ENCODE measurements around the gene ANKRD40.

The ANKRD40 gene

GRCh38 chr17:50668025-50668837 is 39.5 kb downstream of the ANKRD40 start:
- DNase-seq, result no peak

DNA sequence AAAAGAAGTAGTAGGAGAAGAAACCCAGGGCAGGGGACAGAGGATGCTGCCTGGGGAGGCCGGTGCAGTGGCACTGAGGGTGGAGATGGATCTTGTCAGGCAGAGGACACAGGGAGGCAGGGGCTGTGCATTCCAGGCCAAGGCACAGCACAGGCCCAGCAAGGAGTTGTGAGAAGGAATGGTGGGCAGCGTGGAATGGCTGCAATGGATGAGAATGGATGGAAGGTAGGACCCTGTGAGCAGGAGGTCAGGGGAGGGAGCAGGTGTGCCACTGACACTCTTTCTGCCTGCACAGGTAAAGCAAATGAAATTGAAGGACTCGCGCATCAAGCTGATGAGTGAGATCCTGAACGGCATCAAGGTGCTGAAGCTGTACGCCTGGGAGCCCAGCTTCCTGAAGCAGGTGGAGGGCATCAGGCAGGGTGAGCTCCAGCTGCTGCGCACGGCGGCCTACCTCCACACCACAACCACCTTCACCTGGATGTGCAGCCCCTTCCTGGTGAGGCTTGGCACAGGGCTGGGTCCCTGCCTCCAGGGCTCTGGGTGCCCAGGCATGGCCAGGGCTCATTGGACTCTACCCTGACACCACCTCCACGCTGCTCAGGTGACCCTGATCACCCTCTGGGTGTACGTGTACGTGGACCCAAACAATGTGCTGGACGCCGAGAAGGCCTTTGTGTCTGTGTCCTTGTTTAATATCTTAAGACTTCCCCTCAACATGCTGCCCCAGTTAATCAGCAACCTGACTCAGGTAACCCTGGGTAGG is 40.3 kb downstream of the ANKRD40 start:
- no peak for DNase-seq

DNA sequence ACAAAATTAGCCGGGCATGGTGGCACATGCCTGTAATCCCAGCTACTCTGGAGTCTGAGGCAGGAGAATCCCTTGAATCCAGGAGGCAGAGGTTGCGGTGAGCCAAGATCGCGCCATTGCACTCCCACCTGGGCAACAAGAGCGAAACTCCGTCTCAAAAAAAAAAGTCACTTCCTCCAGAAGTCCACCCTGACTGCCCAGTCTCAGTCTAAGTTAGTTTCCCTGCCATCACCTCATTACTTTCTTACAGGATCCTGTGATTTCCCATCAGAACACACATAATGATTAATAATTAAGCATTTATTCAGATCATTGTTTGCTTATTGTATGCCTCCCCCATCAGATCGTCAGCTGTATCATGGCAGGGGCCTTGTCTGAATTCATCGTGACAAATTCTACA is 41.4 kb downstream of the ANKRD40 start:
- DNase-seq, result no peak

GRCh38 chr17:50665838-50666237 is 41.9 kb downstream of the ANKRD40 start:
- DNase-seq, result no peak

- DNase-seq, result no peak
Measured at GRCh38 chr17:50664788-50665458, 42.8 kb downstream of the ANKRD40 start.

DNA sequence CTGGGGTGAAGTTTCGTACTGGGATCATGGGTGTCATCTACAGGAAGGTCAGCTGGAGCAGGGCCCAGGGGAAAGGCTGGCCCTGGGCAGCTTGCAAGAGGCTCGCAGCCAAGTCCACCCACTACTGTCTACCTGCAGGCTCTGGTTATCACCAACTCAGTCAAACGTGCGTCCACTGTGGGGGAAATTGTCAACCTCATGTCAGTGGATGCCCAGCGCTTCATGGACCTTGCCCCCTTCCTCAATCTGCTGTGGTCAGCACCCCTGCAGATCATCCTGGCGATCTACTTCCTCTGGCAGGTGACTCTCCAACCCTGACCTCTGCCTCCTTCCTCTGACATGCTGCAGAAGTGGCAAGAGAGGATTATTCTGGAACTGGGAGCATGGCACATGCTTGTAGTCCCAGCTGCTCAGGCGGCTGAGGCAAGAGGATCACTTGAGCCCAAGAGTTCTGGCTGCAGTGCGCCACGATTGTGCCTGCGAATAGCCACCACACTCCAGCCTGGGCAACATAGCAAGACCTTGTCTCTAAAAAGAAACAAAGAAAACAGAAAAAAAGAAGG is 43.8 kb downstream of the ANKRD40 start:
- no peak for DNase-seq

GRCh38 chr17:50662632-50663225 is 45.0 kb downstream of the ANKRD40 start:
- no peak for DNase-seq

DNA sequence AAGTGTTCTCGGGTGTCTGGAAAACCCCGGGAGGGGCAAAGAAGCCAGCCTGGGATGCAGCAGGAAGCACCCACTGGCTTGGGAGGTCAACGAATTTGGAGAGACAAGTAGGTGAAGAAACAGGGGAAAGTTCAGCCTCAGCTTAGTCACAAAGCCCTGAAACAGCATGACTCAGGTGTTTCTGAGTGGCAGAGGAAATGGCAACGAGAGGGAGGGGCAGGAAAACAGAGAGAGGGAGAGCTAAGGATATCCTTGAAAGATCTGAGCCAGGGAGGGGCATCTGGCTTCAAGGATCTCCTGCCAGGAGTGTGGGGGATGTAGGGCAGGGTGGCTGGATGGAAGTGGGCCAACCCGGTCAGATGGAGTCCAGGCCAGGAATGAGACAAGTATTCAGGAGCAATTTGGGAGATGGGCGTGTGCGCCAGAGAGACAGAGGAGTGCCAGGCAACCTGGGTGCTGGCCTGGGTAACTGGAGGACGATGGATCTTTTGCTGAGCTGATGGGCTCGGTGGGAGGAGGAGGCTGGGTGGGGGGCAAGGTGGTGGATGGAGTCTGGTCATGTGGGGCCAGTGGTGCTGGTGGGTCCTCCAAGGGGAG is 45.8 kb downstream of the ANKRD40 start:
- no peak for DNase-seq

DNA sequence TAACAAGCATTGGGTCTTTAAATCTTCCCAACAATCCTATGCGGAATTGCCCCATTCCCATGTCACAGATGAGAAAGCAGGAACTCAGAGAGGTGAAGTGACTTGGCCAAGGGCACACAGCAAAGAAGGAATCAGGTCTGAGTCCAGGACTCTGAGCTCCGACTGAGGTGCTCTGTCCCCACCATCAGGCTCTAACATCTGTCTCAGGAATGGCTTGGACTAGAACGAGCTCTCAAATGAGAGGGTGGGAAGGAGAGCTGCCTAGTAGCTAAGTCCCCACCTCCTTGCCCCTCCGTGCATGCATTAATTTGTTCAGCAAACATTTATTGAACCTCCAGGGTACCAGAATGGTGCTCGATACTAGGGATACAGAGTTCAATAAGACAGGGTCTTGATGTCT is 46.4 kb downstream of the ANKRD40 start:
- DNase-seq, result no peak

DNA sequence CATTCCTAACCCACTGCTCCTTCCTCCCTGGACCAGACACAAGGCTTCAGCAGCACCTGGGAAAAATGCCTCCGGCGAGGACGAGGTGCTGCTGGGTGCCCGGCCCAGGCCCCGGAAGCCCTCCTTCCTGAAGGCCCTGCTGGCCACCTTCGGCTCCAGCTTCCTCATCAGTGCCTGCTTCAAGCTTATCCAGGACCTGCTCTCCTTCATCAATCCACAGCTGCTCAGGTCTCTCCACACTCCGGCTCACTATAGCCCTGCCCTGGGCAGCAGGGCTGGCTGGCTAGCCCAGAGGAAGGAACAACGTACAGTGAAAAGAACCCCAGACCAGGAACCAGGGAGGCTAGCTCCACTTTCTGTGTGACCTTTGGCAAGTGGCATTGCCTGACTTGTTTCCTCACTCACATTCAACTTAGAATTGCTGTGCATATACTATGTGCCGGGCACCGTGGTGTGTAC is 46.8 kb downstream of the ANKRD40 start:
- no peak for DNase-seq

- DNase-seq, result no peak
Measured at GRCh38 chr17:50660042-50660886, 47.5 kb downstream of the ANKRD40 start.

DNA sequence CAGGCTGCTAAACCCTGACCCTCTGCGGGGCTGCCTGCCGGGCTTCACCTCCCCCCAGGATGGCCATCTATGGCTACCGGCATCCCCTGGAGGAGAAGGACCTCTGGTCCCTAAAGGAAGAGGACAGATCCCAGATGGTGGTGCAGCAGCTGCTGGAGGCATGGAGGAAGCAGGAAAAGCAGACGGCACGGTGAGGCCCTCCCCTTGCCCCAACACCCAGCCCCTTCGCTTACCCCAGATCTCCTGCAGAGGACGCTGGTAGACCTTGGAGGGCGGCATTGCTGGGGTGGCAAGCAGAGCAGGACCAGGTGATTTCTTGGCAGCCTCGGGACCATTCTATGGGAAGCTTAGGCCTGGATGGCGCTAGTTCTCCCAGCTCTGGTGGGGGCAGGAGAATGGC is 48.5 kb downstream of the ANKRD40 start:
- no peak for DNase-seq

DNA sequence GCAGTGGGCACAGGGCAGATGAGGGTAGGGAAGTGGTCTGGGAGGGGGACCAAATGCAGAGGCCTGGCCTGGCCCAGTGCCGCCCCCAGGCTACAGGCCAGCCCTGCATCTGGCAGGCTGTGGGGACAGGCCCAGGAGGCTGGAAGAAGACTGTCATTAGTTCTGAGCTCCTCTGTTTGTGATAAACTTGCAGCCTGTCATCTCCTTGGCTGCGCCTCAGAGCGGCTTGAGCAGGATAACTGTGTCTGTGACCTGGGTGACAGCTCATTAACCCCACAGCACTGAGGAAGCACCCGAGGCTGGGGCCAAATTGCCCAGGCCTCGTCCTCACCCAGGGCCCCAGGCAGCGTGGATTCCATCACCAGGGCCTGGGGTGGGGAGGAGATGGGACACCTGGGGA is 49.1 kb downstream of the ANKRD40 start:
- no peak for DNase-seq

DNA sequence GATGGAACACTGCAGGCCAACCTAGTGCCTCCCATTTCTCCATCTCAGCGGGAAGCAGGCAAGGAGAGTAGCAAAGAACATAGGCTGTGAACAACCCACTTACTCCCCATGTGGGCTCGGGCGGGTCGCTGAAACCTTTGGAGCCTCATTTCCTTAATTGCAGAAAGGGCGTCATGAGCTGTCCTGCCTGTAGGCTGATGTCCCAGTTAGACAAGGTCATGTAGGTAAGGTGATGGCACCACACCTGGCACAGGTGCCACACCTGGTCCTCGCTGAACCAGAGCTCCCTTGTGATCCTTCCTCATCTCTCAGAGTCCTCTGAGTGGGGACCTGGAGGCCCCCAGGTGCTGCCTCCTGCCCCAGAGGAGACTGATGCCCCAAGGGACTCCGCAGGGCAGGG is 50.1 kb downstream of the ANKRD40 start:
- no peak for DNase-seq

GRCh38 chr17:50657054-50657453 is 50.7 kb downstream of the ANKRD40 start:
- DNase-seq, result no peak

GRCh38 chr17:50656509-50656908 is 51.2 kb downstream of the ANKRD40 start:
- DNase-seq, result no peak

DNA sequence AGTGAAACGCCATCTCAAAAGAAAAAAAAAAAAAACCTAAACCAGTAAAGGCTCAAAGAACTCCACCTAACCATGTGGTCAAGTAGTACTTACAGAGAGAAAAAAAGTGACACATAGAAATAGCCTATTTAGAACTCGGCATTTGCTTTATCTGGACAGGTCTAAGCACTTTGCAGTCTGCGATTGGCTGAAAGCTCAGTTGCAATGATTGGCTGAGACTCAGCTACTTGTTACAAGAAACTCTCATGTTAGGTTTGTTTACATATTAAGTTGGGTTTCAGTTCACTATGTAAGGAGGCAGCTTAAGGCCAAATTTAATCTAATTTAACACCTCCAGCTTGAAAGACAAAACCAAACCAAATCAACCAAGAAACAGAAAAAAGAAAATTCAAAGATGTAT is 54.0 kb downstream of the ANKRD40 start:
- DNase-seq, result no peak

GRCh38 chr17:50651661-50652060 is 56.1 kb downstream of the ANKRD40 start:
- DNase-seq, result no peak

GRCh38 chr17:50649042-50649908 is 58.4 kb downstream of the ANKRD40 start:
- no peak for DNase-seq

GRCh38 chr17:50647187-50647586 is 60.5 kb downstream of the ANKRD40 start:
- no peak for DNase-seq

Data from CD4-positive, alpha-beta T cell treated with Interleukin-6 for 4 hours (primary cell).